CD4-positive, alpha-beta T cell treated with Interleukin-4 for 1 hour (primary cell): ENCODE measurements around the gene KIR3DL3.
A peak's percentile ranks its signal among the peaks of the same experiment; 100 is the strongest.
"Not testable (repeated sequence)": the region's sequence is repeated elsewhere in the genome, so short reads cannot be mapped to it uniquely, and the experiment has no call there.

Source experiments
- DNase-seq, 2 donors: peaks; one replicate each; pipeline ENCODE4 v3.0.0-alpha.2; 2020 to 2022

KIR3DL3 gene

GRCh38 chr19:54724142-54724541 lies at the start of gene KIR3DL3:
Gene KIR3DL3 (plus strand): TSS chr19:54724442. CDS start chr19:54724497, 55 bp downstream.
- DNase-seq = no peak

GRCh38 chr19:54676210-54676834 lies 47.9 kb upstream of the KIR3DL3 start:
- DNase-seq = peak in 1 of 2 donors; percentile 53

GRCh38 chr19:54677217-54677616 lies 47.0 kb upstream of the KIR3DL3 start:
- no peak for DNase-seq

- not testable (repeated sequence) for DNase-seq
Observed at GRCh38 chr19:54681596-54681995, 42.6 kb upstream of the KIR3DL3 start.

GRCh38 chr19:54682306-54682856 lies 41.9 kb upstream of the KIR3DL3 start:
- no peak for DNase-seq

- DNase-seq = no peak
Observed at GRCh38 chr19:54684527-54684926, 39.7 kb upstream of the KIR3DL3 start.

- DNase-seq = no peak
Observed at GRCh38 chr19:54691582-54692297, 32.5 kb upstream of the KIR3DL3 start.

- DNase-seq = no peak
Observed at GRCh38 chr19:54692298-54692615, 32.0 kb upstream of the KIR3DL3 start.

- DNase-seq = no peak
Observed at GRCh38 chr19:54694648-54695047, 29.6 kb upstream of the KIR3DL3 start.

- no peak for DNase-seq
Observed at GRCh38 chr19:54696117-54696548, 28.1 kb upstream of the KIR3DL3 start.

GRCh38 chr19:54696766-54697165 lies 27.5 kb upstream of the KIR3DL3 start:
- DNase-seq = no peak

- DNase-seq = not testable (repeated sequence)
Observed at GRCh38 chr19:54697716-54698115, 26.5 kb upstream of the KIR3DL3 start.

GRCh38 chr19:54704928-54705327 lies 19.3 kb upstream of the KIR3DL3 start:
- no peak for DNase-seq

- DNase-seq = peak; percentile 7 to 33
Observed at GRCh38 chr19:54707962-54708361, 16.3 kb upstream of the KIR3DL3 start.

GRCh38 chr19:54708781-54709180 lies 15.5 kb upstream of the KIR3DL3 start:
- DNase-seq = no peak

- DNase-seq = no peak
Observed at GRCh38 chr19:54709212-54709948, 14.9 kb upstream of the KIR3DL3 start.

- DNase-seq = not testable (repeated sequence)
Observed at GRCh38 chr19:54709956-54710355, 14.3 kb upstream of the KIR3DL3 start.

- no peak for DNase-seq
Observed at GRCh38 chr19:54724644-54725043, 402 bp downstream of the KIR3DL3 start.

- no peak for DNase-seq
Observed at GRCh38 chr19:54725321-54725720, 1.1 kb downstream of the KIR3DL3 start.

GRCh38 chr19:54727562-54727961 lies 3.3 kb downstream of the KIR3DL3 start:
- no peak for DNase-seq

- no peak for DNase-seq
Observed at GRCh38 chr19:54728167-54728566, 3.9 kb downstream of the KIR3DL3 start.

- DNase-seq = no peak
Observed at GRCh38 chr19:54729416-54730188, 5.4 kb downstream of the KIR3DL3 start.

GRCh38 chr19:54731191-54731590 lies 6.9 kb downstream of the KIR3DL3 start:
- DNase-seq = no peak
